Body of pancreas (tissue), 4 donors: Measurements from ENCODE around the gene NHLH1.

Source experiments
- POLR2A ChIP-seq, 3 donors: fragments of 450-650 bp; IDR thresholded peaks; one replicate each; pipeline ENCODE4 v1.6.1; 2016; ENCODE audit warnings: antibody characterized with exemption in 3 of 3, mild to moderate bottlenecking in 2 of 3
- TF ChIP-seq, protein P1 (sequence below), 7 experiments: fragments of 450-650 bp in 4 of 7; fragments of 200-600 bp in 3 of 7; sonication (generic) in 3 of 7; IDR thresholded peaks; one replicate each; pipeline ENCODE4 v1.5.1; 2016 to 2019; ENCODE audit warnings: antibody characterized with exemption in 7 of 7

DNA sequence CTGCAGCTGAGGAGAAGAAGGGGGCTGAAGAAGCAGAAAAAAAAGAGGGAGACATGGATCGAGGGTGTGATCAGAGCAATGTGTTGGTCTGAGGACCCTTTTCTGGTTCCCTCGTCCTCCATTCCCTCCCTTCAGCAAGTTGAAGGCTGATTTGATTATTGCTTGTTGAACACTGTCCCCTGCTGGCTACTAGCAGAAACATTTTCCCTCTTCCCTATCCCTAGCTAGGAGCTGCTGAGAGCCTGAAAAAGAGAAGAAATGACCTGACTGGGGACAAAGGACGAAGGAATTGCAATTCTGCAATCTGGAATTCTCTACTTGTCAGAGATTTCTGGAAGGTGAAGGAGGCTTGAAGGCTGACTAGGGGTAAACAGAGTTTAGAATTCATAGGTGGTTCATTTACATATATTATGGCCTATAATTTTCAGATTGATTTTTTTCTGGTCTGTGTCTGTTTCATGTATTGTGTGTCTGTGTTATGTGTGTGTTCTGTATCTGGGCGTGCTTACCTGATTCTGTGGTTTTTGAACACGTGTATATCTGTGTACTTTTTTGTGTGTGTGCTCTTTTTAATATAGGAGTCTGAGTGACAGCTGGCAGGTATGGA lies 9.8 kb downstream of the NHLH1 start:
- TF ChIP-seq, protein P1, sequence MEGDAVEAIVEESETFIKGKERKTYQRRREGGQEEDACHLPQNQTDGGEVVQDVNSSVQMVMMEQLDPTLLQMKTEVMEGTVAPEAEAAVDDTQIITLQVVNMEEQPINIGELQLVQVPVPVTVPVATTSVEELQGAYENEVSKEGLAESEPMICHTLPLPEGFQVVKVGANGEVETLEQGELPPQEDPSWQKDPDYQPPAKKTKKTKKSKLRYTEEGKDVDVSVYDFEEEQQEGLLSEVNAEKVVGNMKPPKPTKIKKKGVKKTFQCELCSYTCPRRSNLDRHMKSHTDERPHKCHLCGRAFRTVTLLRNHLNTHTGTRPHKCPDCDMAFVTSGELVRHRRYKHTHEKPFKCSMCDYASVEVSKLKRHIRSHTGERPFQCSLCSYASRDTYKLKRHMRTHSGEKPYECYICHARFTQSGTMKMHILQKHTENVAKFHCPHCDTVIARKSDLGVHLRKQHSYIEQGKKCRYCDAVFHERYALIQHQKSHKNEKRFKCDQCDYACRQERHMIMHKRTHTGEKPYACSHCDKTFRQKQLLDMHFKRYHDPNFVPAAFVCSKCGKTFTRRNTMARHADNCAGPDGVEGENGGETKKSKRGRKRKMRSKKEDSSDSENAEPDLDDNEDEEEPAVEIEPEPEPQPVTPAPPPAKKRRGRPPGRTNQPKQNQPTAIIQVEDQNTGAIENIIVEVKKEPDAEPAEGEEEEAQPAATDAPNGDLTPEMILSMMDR (IDR thresholded peaks at IDR 0.05): peak; percentile 69 to 98 (median 93)
- no peak for TF ChIP-seq POLR2A (IDR thresholded peaks at IDR 0.05)
